ENCODE measurements around the gene DNAJC12.

Gene DNAJC12

DNA sequence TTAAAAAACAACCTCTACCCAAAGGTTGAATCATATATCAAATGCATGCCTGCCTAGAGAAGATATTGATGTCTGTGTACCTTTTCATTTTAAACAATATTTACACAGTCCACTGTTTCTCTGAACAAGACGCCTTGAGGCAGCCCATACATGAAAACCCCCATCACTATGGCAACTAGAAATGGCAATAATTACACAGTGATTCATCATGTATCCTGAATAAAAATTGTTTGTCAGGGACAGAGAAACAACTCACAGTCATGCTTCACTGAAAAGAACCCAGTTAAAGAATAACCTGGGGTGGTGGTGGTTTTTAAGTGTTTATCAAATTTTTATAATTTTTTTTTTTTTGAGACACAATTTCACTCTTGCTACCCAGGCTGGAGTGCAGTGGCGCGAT lies 19.7 kb downstream of the DNAJC12 start:
- DNase-seq (ENCODE audit: extremely low read depth, low read depth): no peak
- TF ChIP-seq, protein P1, sequence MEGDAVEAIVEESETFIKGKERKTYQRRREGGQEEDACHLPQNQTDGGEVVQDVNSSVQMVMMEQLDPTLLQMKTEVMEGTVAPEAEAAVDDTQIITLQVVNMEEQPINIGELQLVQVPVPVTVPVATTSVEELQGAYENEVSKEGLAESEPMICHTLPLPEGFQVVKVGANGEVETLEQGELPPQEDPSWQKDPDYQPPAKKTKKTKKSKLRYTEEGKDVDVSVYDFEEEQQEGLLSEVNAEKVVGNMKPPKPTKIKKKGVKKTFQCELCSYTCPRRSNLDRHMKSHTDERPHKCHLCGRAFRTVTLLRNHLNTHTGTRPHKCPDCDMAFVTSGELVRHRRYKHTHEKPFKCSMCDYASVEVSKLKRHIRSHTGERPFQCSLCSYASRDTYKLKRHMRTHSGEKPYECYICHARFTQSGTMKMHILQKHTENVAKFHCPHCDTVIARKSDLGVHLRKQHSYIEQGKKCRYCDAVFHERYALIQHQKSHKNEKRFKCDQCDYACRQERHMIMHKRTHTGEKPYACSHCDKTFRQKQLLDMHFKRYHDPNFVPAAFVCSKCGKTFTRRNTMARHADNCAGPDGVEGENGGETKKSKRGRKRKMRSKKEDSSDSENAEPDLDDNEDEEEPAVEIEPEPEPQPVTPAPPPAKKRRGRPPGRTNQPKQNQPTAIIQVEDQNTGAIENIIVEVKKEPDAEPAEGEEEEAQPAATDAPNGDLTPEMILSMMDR (IDR thresholded peaks at IDR 0.05; ENCODE audit: low read depth, low read length): no peak

DNA sequence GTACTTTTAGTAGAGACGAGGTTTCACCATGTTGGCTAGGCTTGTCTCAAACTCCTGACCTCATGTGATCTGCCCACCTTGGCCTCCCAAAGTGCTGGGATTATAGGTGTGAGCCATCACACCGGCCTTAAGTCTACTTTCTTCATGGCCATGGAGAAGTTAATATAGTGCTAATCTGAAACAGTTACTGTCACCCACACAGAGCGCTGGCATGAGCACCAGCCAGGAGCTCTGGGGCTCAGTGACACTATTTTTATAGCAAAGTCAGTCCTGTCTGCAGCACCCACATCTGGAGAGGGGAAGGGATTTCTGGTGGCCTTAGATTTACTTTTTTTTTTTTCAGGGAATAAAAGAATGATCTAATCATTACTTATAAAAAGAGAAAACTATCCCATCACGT lies 21.3 kb downstream of the DNAJC12 start:
- TF ChIP-seq, protein P1 (IDR thresholded peaks at IDR 0.05; ENCODE audit: low read depth, low read length): no peak
- no peak for DNase-seq (ENCODE audit: extremely low read depth, low read depth)

DNA sequence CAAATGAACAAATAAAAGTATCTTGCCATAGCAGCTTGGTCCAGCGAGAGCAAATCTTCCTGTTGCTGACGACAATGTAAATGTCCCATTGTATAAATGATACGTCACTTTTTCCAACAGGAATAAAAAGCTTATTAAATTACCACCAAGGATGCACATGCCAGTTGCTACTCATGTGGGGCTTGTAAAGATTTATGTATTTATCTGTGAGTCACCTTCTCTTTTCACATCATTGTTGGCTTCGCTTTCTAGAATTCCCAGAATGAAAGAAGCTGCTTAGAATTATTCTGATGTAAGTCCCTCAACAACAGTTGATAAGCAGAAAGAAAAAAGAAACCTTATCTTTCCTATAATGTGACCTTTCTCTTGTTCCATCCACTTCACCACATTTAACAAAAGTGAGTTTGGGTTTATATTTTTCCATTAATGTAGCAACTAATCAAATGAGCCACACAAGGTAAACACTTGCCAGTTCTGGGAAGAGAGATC lies 22.4 kb downstream of the DNAJC12 start:
- TF ChIP-seq, protein P1 (IDR thresholded peaks at IDR 0.05; ENCODE audit: low read depth, low read length): no peak
- no peak for DNase-seq (ENCODE audit: extremely low read depth, low read depth)

DNA sequence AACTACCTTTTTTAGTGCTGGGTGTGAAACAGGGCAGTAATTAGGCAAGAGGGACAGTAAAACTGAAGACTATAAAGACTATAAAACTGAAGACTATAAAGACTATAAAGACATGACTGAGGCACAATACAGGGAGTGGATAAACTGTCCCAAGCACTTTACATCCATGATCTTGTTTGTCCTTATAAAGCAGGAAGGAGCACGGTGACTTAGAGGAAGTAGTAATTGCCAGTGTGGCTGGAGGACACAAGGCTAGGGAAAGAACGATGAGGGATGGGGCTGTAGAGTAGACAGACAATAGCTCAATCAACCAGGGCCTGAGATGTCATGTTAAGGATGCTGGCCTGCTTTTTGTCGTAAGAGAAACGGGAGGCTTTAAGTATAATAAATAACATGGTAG lies 26.0 kb downstream of the DNAJC12 start:
- no peak for DNase-seq (ENCODE audit: extremely low read depth, low read depth)
- TF ChIP-seq, protein P1 (IDR thresholded peaks at IDR 0.05; ENCODE audit: low read depth, low read length): no peak

GRCh38 chr10:67809107-67809506 lies 28.9 kb downstream of the DNAJC12 start:
- TF ChIP-seq, protein P1 (IDR thresholded peaks at IDR 0.05; ENCODE audit: low read depth, low read length): no peak
- DNase-seq (ENCODE audit: extremely low read depth, low read depth): no peak

DNA sequence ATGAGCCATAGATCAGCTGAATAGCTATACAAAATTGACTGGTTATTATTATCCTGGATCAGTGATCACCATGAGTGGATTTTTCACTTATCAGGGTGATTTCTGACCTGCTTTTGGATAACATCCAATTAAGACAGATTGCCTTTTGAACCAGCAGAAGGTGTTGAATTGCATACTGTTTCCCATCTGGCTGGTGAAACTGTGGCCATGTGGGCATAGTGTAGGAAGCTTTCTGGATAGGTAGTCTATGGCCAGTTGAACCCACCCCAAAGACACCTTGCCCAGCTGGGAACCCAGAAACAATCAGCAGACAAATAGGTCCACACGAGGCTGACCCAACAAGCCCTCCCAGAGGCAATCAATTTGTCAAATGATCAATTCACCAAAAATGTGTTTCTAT lies 29.3 kb downstream of the DNAJC12 start:
- TF ChIP-seq, protein P1 (IDR thresholded peaks at IDR 0.05; ENCODE audit: low read depth, low read length): no peak
- no peak for DNase-seq (ENCODE audit: extremely low read depth, low read depth)

DNA sequence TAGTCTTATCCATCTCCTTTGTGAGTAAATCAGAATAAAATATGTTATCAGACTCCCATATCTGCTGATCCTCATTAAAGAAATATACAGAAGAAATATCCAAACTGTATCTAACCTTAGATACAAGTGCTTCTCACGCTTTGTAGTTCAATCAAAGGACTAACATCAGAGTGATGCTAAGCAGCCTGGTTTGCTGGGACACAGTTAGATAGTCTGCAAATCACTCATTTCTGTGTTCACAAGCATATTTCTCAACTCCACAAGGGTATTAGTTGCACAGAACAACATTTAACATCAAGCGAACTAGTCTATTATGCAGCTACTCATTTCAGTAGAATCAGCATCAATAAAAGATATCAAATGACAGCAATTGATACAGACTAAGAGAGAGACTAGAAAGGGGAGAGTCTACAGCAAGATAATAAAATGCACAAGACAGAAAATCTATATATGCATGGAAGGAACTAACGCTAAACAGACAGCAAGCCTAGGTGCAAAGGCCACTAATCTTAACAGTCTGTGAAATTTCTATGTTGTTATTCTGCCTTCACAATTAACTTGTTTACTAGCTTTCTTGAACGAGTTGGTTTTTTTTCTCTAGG lies 30.0 kb downstream of the DNAJC12 start:
- TF ChIP-seq, protein P1 (IDR thresholded peaks at IDR 0.05; ENCODE audit: low read depth, low read length): no peak
- no peak for DNase-seq (ENCODE audit: extremely low read depth, low read depth)
